ENCODE measurements around the gene NUDT15.

Gene NUDT15

GRCh38 chr13:48066310-48066989 is 28.9 kb downstream of the NUDT15 start:
- Mint-ChIP-seq H3K9me3 (peaks cover 25% of the 10 kb centered on the region), H3K36me3 (ENCODE audit: low read depth) (peaks cover 55% of the 10 kb centered on the region), H3K4me1 (ENCODE audit: low read depth) (peaks cover 18% of the 10 kb centered on the region), H3K27me3 (ENCODE audit: low read depth) (no peaks in the 10 kb centered on the region), H3K4me3 (no peak overlapping the region), H3K27ac (peak overlapping the region; percentile 77)

- no peaks in the 10 kb centered on the region for H3K27me3 Mint-ChIP-seq (ENCODE audit: low read depth)
- peaks cover 28% of the 10 kb centered on the region for H3K9me3 Mint-ChIP-seq
- peaks cover 68% of the 10 kb centered on the region for H3K36me3 Mint-ChIP-seq (ENCODE audit: low read depth)
- no peak overlapping the region for H3K27ac Mint-ChIP-seq
- peaks cover 17% of the 10 kb centered on the region for H3K4me1 Mint-ChIP-seq (ENCODE audit: low read depth)
- no peak overlapping the region for H3K4me3 Mint-ChIP-seq
Measured at GRCh38 chr13:48068036-48068435, 30.5 kb downstream of the NUDT15 start.

- H3K27me3 Mint-ChIP-seq (ENCODE audit: low read depth) = no peaks in the 10 kb centered on the region
- H3K4me3 Mint-ChIP-seq = no peak overlapping the region
- H3K27ac Mint-ChIP-seq = no peak overlapping the region
- peaks cover 76% of the 10 kb centered on the region for H3K36me3 Mint-ChIP-seq (ENCODE audit: low read depth)
- H3K4me1 Mint-ChIP-seq (ENCODE audit: low read depth) = peaks cover 17% of the 10 kb centered on the region
- H3K9me3 Mint-ChIP-seq = peaks cover 28% of the 10 kb centered on the region
Measured at GRCh38 chr13:48068952-48069351, 31.4 kb downstream of the NUDT15 start.

- H3K36me3 Mint-ChIP-seq (ENCODE audit: low read depth) = peaks cover 80% of the 10 kb centered on the region
- no peak overlapping the region for H3K27ac Mint-ChIP-seq
- H3K27me3 Mint-ChIP-seq (ENCODE audit: low read depth) = no peaks in the 10 kb centered on the region
- H3K9me3 Mint-ChIP-seq = peaks cover 28% of the 10 kb centered on the region
- H3K4me3 Mint-ChIP-seq = no peak overlapping the region
- H3K4me1 Mint-ChIP-seq (ENCODE audit: low read depth) = peaks cover 17% of the 10 kb centered on the region
Measured at GRCh38 chr13:48069573-48069972, 32.0 kb downstream of the NUDT15 start.

GRCh38 chr13:48070942-48071341 is 33.4 kb downstream of the NUDT15 start:
- Mint-ChIP-seq H3K4me1 (ENCODE audit: low read depth) (peaks cover 16% of the 10 kb centered on the region), H3K36me3 (ENCODE audit: low read depth) (peaks cover 87% of the 10 kb centered on the region), H3K4me3 (no peak overlapping the region), H3K9me3 (peaks cover 25% of the 10 kb centered on the region), H3K27ac (no peak overlapping the region), H3K27me3 (ENCODE audit: low read depth) (no peaks in the 10 kb centered on the region)

GRCh38 chr13:48072304-48072703 is 34.8 kb downstream of the NUDT15 start:
- Mint-ChIP-seq H3K4me3 (no peak overlapping the region), H3K4me1 (ENCODE audit: low read depth) (peaks cover 5% of the 10 kb centered on the region), H3K36me3 (ENCODE audit: low read depth) (peaks cover 79% of the 10 kb centered on the region), H3K27ac (no peak overlapping the region), H3K9me3 (peaks cover 25% of the 10 kb centered on the region), H3K27me3 (ENCODE audit: low read depth) (no peaks in the 10 kb centered on the region)

- Mint-ChIP-seq H3K4me3 (no peak overlapping the region), H3K27ac (no peak overlapping the region), H3K27me3 (ENCODE audit: low read depth) (no peaks in the 10 kb centered on the region), H3K36me3 (ENCODE audit: low read depth) (peaks cover 74% of the 10 kb centered on the region), H3K9me3 (peaks cover 25% of the 10 kb centered on the region), H3K4me1 (ENCODE audit: low read depth) (peaks cover 3% of the 10 kb centered on the region)
Measured at GRCh38 chr13:48072787-48073186, 35.3 kb downstream of the NUDT15 start.

- Mint-ChIP-seq H3K4me1 (ENCODE audit: low read depth) (peaks cover 7% of the 10 kb centered on the region), H3K27me3 (ENCODE audit: low read depth) (no peaks in the 10 kb centered on the region), H3K36me3 (ENCODE audit: low read depth) (peaks cover 74% of the 10 kb centered on the region), H3K4me3 (no peak overlapping the region), H3K27ac (no peak overlapping the region), H3K9me3 (peaks cover 19% of the 10 kb centered on the region)
Measured at GRCh38 chr13:48074006-48074405, 36.5 kb downstream of the NUDT15 start.

- H3K9me3 Mint-ChIP-seq = no peaks in the 10 kb centered on the region
Measured at GRCh38 chr13:48078251-48078656, 40.7 kb downstream of the NUDT15 start.

GRCh38 chr13:48081739-48082138 is 44.2 kb downstream of the NUDT15 start:
- Mint-ChIP-seq H3K4me1 (ENCODE audit: low read depth) (peaks cover 9% of the 10 kb centered on the region), H3K27me3 (ENCODE audit: low read depth) (no peaks in the 10 kb centered on the region), H3K36me3 (ENCODE audit: low read depth) (peaks cover 33% of the 10 kb centered on the region), H3K4me3 (no peak overlapping the region), H3K27ac (no peak overlapping the region), H3K9me3 (no peaks in the 10 kb centered on the region)

More at GRCh38 chr13:48078251-48078656, 40.7 kb downstream of the NUDT15 start:
- Mint-ChIP-seq H3K27ac (no peak overlapping the region), H3K4me1 (ENCODE audit: low read depth) (peaks cover 9% of the 10 kb centered on the region), H3K36me3 (ENCODE audit: low read depth) (peaks cover 48% of the 10 kb centered on the region), H3K4me3 (no peak overlapping the region), H3K27me3 (ENCODE audit: low read depth) (no peaks in the 10 kb centered on the region)

- peaks cover 20% of the 10 kb centered on the region for H3K36me3 Mint-ChIP-seq (ENCODE audit: low read depth)
- H3K4me1 Mint-ChIP-seq (ENCODE audit: low read depth) = peaks cover 5% of the 10 kb centered on the region
Measured at GRCh38 chr13:48086272-48086671, 48.7 kb downstream of the NUDT15 start.

GRCh38 chr13:48093588-48093987 is 56.1 kb downstream of the NUDT15 start:
- Mint-ChIP-seq H3K36me3 (ENCODE audit: low read depth) (peaks cover 8% of the 10 kb centered on the region), H3K27me3 (ENCODE audit: low read depth) (peaks cover 5% of the 10 kb centered on the region), H3K4me3 (peak overlapping the region; percentile 96), H3K9me3 (peaks cover 5% of the 10 kb centered on the region), H3K4me1 (ENCODE audit: low read depth) (peaks cover 30% of the 10 kb centered on the region), H3K27ac (peak overlapping the region; percentile 89)

More at GRCh38 chr13:48086272-48086671, 48.7 kb downstream of the NUDT15 start:
- H3K9me3 Mint-ChIP-seq = no peaks in the 10 kb centered on the region
- H3K27ac Mint-ChIP-seq = no peak overlapping the region
- H3K4me3 Mint-ChIP-seq = no peak overlapping the region
- no peaks in the 10 kb centered on the region for H3K27me3 Mint-ChIP-seq (ENCODE audit: low read depth)

- H3K4me3 Mint-ChIP-seq = peak overlapping the region; percentile 96
- peaks cover 5% of the 10 kb centered on the region for H3K9me3 Mint-ChIP-seq
- peaks cover 5% of the 10 kb centered on the region for H3K27me3 Mint-ChIP-seq (ENCODE audit: low read depth)
- H3K36me3 Mint-ChIP-seq (ENCODE audit: low read depth) = peaks cover 8% of the 10 kb centered on the region
- peaks cover 28% of the 10 kb centered on the region for H3K4me1 Mint-ChIP-seq (ENCODE audit: low read depth)
- peak overlapping the region; percentile 89 for H3K27ac Mint-ChIP-seq
Measured at GRCh38 chr13:48094404-48094780, 56.9 kb downstream of the NUDT15 start.

- H3K4me3 Mint-ChIP-seq = peak within 1 kb of the TSS; percentile 96
- H3K9me3 Mint-ChIP-seq = peaks cover 5% of the 10 kb centered on the region
- H3K27me3 Mint-ChIP-seq (ENCODE audit: low read depth) = peaks cover 5% of the 10 kb centered on the region
- H3K36me3 Mint-ChIP-seq (ENCODE audit: low read depth) = peaks cover 6% of the 10 kb centered on the region
- H3K27ac Mint-ChIP-seq = peak within 1 kb of the TSS; percentile 89
- H3K4me1 Mint-ChIP-seq (ENCODE audit: low read depth) = peaks cover 27% of the 10 kb centered on the region
Measured at GRCh38 chr13:48094781-48095502, 57.4 kb downstream of the NUDT15 start, which contains the start of gene MED4. Gene MED4, minus strand, starts transcription at chr13:48095104. Its CDS starts 26 bp downstream, at chr13:48095078.

GRCh38 chr13:48096670-48097069 is 59.1 kb downstream of the NUDT15 start:
- H3K27me3 Mint-ChIP-seq (ENCODE audit: low read depth) = peaks cover 10% of the 10 kb centered on the region
- H3K27ac Mint-ChIP-seq = no peak overlapping the region
- H3K4me1 Mint-ChIP-seq (ENCODE audit: low read depth) = peaks cover 23% of the 10 kb centered on the region
- H3K9me3 Mint-ChIP-seq = peaks cover 5% of the 10 kb centered on the region
- peaks cover 4% of the 10 kb centered on the region for H3K36me3 Mint-ChIP-seq (ENCODE audit: low read depth)
- H3K4me3 Mint-ChIP-seq = no peak overlapping the region
